ENCODE data around the gene HSBP1L1. TPM values are rescaled to one million over a fixed set of nuclear protein-coding genes. Genes with fewer than 3 reads are reported as not detected.

HSBP1L1 gene
- polyA plus RNA-seq, 1 of the 3 experiments (the other 2 are of a cell fraction) = 7.4 TPM

- Histone ChIP-seq H3F3A (replicated peaks; ENCODE audit: insufficient read depth) (peaks cover 12% of the 10 kb centered on the region), H3K9me3 (peaks cover 31% of the 10 kb centered on the region), H3K4me1 (ENCODE audit: control insufficient read depth in 1 of 2, insufficient read depth in 2 of 2, low read depth in 1 of 2, low read length in 1 of 2) (no peaks in the 10 kb centered on the region), H3K79me2 (ENCODE audit: insufficient read depth) (peaks cover 27% of the 10 kb centered on the region; the same call in 1 of the 2 replicates), H3K4me3 (ENCODE audit: low read depth in 2 of 2, low read length in 1 of 2) (no peak overlapping the region; a peak in 1 of 4 replicates), H3K36me3 (replicated peaks in 1 of 2; ENCODE audit: control insufficient read depth in 1 of 2, insufficient read depth in 2 of 2, low read length in 1 of 2) (peaks cover 3 to 15% of the 10 kb centered on the region in 2 experiments), H3K4me2 (no peak overlapping the region), H2AFZ (ENCODE audit: low read depth) (no peak overlapping the region), H4K20me1 (ENCODE audit: insufficient read depth) (no peaks in the 10 kb centered on the region), H3K27me3 (ENCODE audit: insufficient read depth) (no peaks in the 10 kb centered on the region), H3K27ac (ENCODE audit: low read depth in 2 of 2, low read length in 1 of 2) (no peak overlapping the region), H3K9ac (no peak overlapping the region), H3K9me2 (no peaks in the 10 kb centered on the region)
- TF ChIP-seq MAX (IDR thresholded peaks at IDR 0.05; ENCODE audit: low read depth) (no peak), GABPA (IDR thresholded peaks at IDR 0.05; ENCODE audit: low read depth) (no peak), NRF1 (IDR thresholded peaks at IDR 0.05; ENCODE audit: low read depth, low read length) (no peak), MXI1 (IDR thresholded peaks at IDR 0.05; ENCODE audit: low read depth, low read length) (no peak)
- no peak for DNase-seq
- ChIA-PET CTCF (no interaction called here), POLR2A (interaction anchor here (0.6 kb wide), 1 partner anchor 14 kb away, joined by 6 read pairs; no protein-coding TSS in a partner anchor)
- WGBS (ENCODE audit: low lambda C conversion rate) = 94% methylated on average over 11 of the region's 25 CpGs
These were observed 36.6 kb upstream of the HSBP1L1 start for GRCh38 chr18:79927607-79928562.

- peaks cover 33% of the 10 kb centered on the region; the same call in 1 of the 2 replicates for H3K79me2 ChIP-seq (ENCODE audit: insufficient read depth)
- TF ChIP-seq MXI1 (IDR thresholded peaks at IDR 0.05; ENCODE audit: low read depth, low read length) (no peak), RCOR1 (IDR thresholded peaks at IDR 0.05; ENCODE audit: low read length) (no peak), FOXM1 (IDR thresholded peaks at IDR 0.05; ENCODE audit: low read depth) (no peak), IRF3 (IDR thresholded peaks at IDR 0.05; ENCODE audit: low read depth, low read length) (no peak), EP300 (IDR thresholded peaks at IDR 0.05; ENCODE audit: borderline replicate concordance in 1 of 2, low read depth in 1 of 2, low read length in 1 of 2) (no peak), FOSL2 (IDR thresholded peaks at IDR 0.05; ENCODE audit: borderline replicate concordance, low read depth) (no peak), CHD2 (IDR thresholded peaks at IDR 0.05; ENCODE audit: low read length, partially characterized antibody) (no peak), GABPA (IDR thresholded peaks at IDR 0.05; ENCODE audit: low read depth) (no peak), GATA2 (CRISPR knock-in tag; IDR thresholded peaks at IDR 0.05) (no peak), MAX (IDR thresholded peaks at IDR 0.05; ENCODE audit: low read depth) (no peak), ZBTB33 (IDR thresholded peaks at IDR 0.05; ENCODE audit: borderline replicate concordance, low read depth) (no peak), SMC3 (IDR thresholded peaks at IDR 0.05; ENCODE audit: low read depth, low read length) (no peak), USF2 (IDR thresholded peaks at IDR 0.05; ENCODE audit: borderline replicate concordance, low read depth, low read length) (no peak), TCF12 (IDR thresholded peaks at IDR 0.05) (no peak)
- no peaks in the 10 kb centered on the region for H4K20me1 ChIP-seq (ENCODE audit: insufficient read depth)
- no peak for DNase-seq
- CTCF ChIA-PET = no interaction called here
- H3K4me1 ChIP-seq (ENCODE audit: control insufficient read depth in 1 of 2, insufficient read depth in 2 of 2, low read depth in 1 of 2, low read length in 1 of 2) = no peaks in the 10 kb centered on the region
- no peak overlapping the region; a peak in 1 of 4 replicates for H3K4me3 ChIP-seq (ENCODE audit: low read depth in 2 of 2, low read length in 1 of 2)
- H3K9ac ChIP-seq = no peak overlapping the region
- peaks cover 36% of the 10 kb centered on the region for H3K9me3 ChIP-seq
- peaks cover 3 to 19% of the 10 kb centered on the region in 2 experiments for H3K36me3 ChIP-seq (replicated peaks in 1 of 2; ENCODE audit: control insufficient read depth in 1 of 2, insufficient read depth in 2 of 2, low read length in 1 of 2)
- H3K27me3 ChIP-seq (ENCODE audit: insufficient read depth) = no peaks in the 10 kb centered on the region
- H3K9me2 ChIP-seq = no peaks in the 10 kb centered on the region
- POLR2A ChIA-PET = interaction anchor here (0.6 kb wide), 1 partner anchor 15 kb away, joined by 6 read pairs; no protein-coding TSS in a partner anchor
- H3F3A ChIP-seq (replicated peaks; ENCODE audit: insufficient read depth) = peaks cover 12% of the 10 kb centered on the region
- H3K27ac ChIP-seq (ENCODE audit: low read depth in 2 of 2, low read length in 1 of 2) = no peak overlapping the region
- H2AFZ ChIP-seq (ENCODE audit: low read depth) = no peak overlapping the region
- 100% methylated on average over 3 of the region's 9 CpGs for WGBS (ENCODE audit: low lambda C conversion rate)
- no peak overlapping the region for H3K4me2 ChIP-seq
These were observed 35.9 kb upstream of the HSBP1L1 start for GRCh38 chr18:79928563-79928960.
